Trophoblast cell (in vitro differentiated cells and primary cell): ENCODE results near the gene SMARCA1.

Experiments used
- DNase-seq, 2 donors: peaks; one replicate each; pipeline ENCODE4 v3.0.0-alpha.2; 2016
- H2AFZ ChIP-seq: 2 replicates; pipeline ENCODE4 v1.6.1; 2013; ENCODE audit warnings: low read length, moderate library complexity, mild to moderate bottlenecking; ENCODE audit not compliant: insufficient read depth, poor library complexity
- H2AK5ac ChIP-seq: 2 replicates; pipeline ENCODE4 v1.6.1; 2013; ENCODE audit warnings: mild to moderate bottlenecking, low read length
- H2BK120ac ChIP-seq: 2 replicates; pipeline ENCODE4 v1.6.1; 2013; ENCODE audit warnings: low read length, mild to moderate bottlenecking, moderate library complexity; ENCODE audit not compliant: insufficient read depth, poor library complexity
- H2BK12ac ChIP-seq: 2 replicates; pipeline ENCODE4 v1.6.1; 2013; ENCODE audit warnings: mild to moderate bottlenecking, low read length, moderate library complexity
- H2BK5ac ChIP-seq: 2 replicates; pipeline ENCODE4 v1.6.1; 2013; ENCODE audit warnings: low read length, low read depth, moderate library complexity, mild to moderate bottlenecking; ENCODE audit not compliant: poor library complexity
- H3K14ac ChIP-seq: 2 replicates; pipeline ENCODE4 v1.6.1; 2013; ENCODE audit warnings: mild to moderate bottlenecking, low read length
- H3K18ac ChIP-seq: 2 replicates; pipeline ENCODE4 v1.6.1; 2013; ENCODE audit warnings: mild to moderate bottlenecking, low read length
- H3K23ac ChIP-seq: 2 replicates; pipeline ENCODE4 v1.6.1; 2013; ENCODE audit warnings: low read length
- H3K27ac ChIP-seq: 2 replicates; pipeline ENCODE4 v1.5.1; 2013; ENCODE audit warnings: low read depth, mild to moderate bottlenecking, inconsistent platforms, low read length, moderate library complexity
- H3K27me3 ChIP-seq: 2 replicates; pipeline ENCODE4 v1.6.1; 2013; ENCODE audit warnings: inconsistent platforms, mild to moderate bottlenecking, low read length, moderate library complexity; ENCODE audit not compliant: insufficient read depth
- H3K36me3 ChIP-seq, 2 experiments: 1 replicate in 1 of 2; 2 replicates in 1 of 2; pipeline ENCODE4 v1.6.1; 2013; ENCODE audit warnings: low read length in 2 of 2, mild to moderate bottlenecking in 2 of 2, moderate library complexity in 1 of 2; ENCODE audit not compliant: insufficient read depth in 2 of 2, control insufficient read depth in 1 of 2
- H3K4ac ChIP-seq: 2 replicates; pipeline ENCODE4 v1.6.1; 2013; ENCODE audit warnings: low read depth, mild to moderate bottlenecking, low read length, moderate library complexity
- H3K4me1 ChIP-seq, 2 experiments: 1 replicate in 1 of 2; 2 replicates in 1 of 2; pipeline ENCODE4 v1.6.1; 2013; ENCODE audit warnings: low read length in 2 of 2, mild to moderate bottlenecking in 2 of 2, moderate library complexity in 1 of 2; ENCODE audit not compliant: insufficient read depth in 2 of 2, control insufficient read depth in 1 of 2
- H3K4me2 ChIP-seq: 2 replicates; pipeline ENCODE4 v1.6.1; 2013; ENCODE audit warnings: inconsistent platforms, mild to moderate bottlenecking, low read length, moderate library complexity
- H3K4me3 ChIP-seq: 2 replicates; pipeline ENCODE4 v1.5.1; 2013; ENCODE audit warnings: mild to moderate bottlenecking, low read depth, low read length, inconsistent platforms
- H3K79me1 ChIP-seq: one replicate; pipeline ENCODE4 v1.6.1; 2013; ENCODE audit warnings: low read length
- H3K79me2 ChIP-seq: 2 replicates; pipeline ENCODE4 v1.6.1; 2013; ENCODE audit warnings: low read length, mild to moderate bottlenecking; ENCODE audit not compliant: control insufficient read depth, insufficient read depth, poor library complexity
- H3K9ac ChIP-seq: 2 replicates; pipeline ENCODE4 v1.6.1; 2013; ENCODE audit warnings: mild to moderate bottlenecking, low read length
- H3K9me3 ChIP-seq: 2 replicates; pipeline ENCODE4 v1.6.1; 2013; ENCODE audit warnings: low read depth, mild to moderate bottlenecking, control low read depth, inconsistent platforms, low read length; ENCODE audit not compliant: insufficient read depth
- H4K12ac ChIP-seq: 2 replicates; pipeline ENCODE4 v1.6.1; 2013; ENCODE audit warnings: low read depth, mild to moderate bottlenecking, low read length, moderate library complexity
- H4K8ac ChIP-seq: 2 replicates; pipeline ENCODE4 v1.6.1; 2013; ENCODE audit warnings: low read depth, mild to moderate bottlenecking, low read length, moderate library complexity
- H4K91ac ChIP-seq: one replicate; pipeline ENCODE4 v1.6.1; 2013; ENCODE audit warnings: low read depth, mild to moderate bottlenecking, low read length, moderate library complexity
- WGBS: extraction: QIAGEN DNeasy Blood & Tissue Kit; methylation state at CpG from one replicate; pipeline ENCODE4 v1.1.7; 2013; ENCODE audit warnings: missing lambda C conversion rate; ENCODE audit not compliant: insufficient read length, insufficient coverage; ENCODE audit errors: extremely low coverage; 5-methylcytosine and 5-hydroxymethylcytosine counted together

SMARCA1 gene

GRCh38 chrX:129427267-129427666 is 96.0 kb downstream of the SMARCA1 start:
- H2BK120ac ChIP-seq, result no peak overlapping the region
- no peak overlapping the region for H2AK5ac ChIP-seq
- no CpG with 5 or more reads among the region's 1 CpG for WGBS

GRCh38 chrX:129423191-129423590 is 100.1 kb downstream of the SMARCA1 start:
- Histone ChIP-seq H4K91ac (no peak overlapping the region), H2AK5ac (no peak overlapping the region), H3K4me3 (no peak overlapping the region), H3K23ac (no peak overlapping the region), H3K27ac (no peak overlapping the region), H2BK5ac (no peak overlapping the region), H3K27me3 (no peaks in the 10 kb centered on the region), H2BK120ac (no peak overlapping the region), H3K14ac (no peak overlapping the region), H3K4me2 (no peak overlapping the region), H3K18ac (no peak overlapping the region), H4K8ac (no peak overlapping the region), H3K4me1 (no peaks in the 10 kb centered on the region), H3K79me1 (no peaks in the 10 kb centered on the region), H3K79me2 (no peaks in the 10 kb centered on the region), H2BK12ac (no peak overlapping the region), H3K4ac (no peak overlapping the region), H3K9ac (no peak overlapping the region), H2AFZ (no peak overlapping the region), H3K36me3 (peaks cover 13% of the 10 kb centered on the region in 2 experiments), H4K12ac (no peak overlapping the region), H3K9me3 (peaks cover 9% of the 10 kb centered on the region)
- no peak for DNase-seq
- WGBS, result no CpG with 5 or more reads among the region's 4 CpGs

More at GRCh38 chrX:129427267-129427666, 96.0 kb downstream of the SMARCA1 start:
- H3K79me2 ChIP-seq, result no peaks in the 10 kb centered on the region
- peaks cover 9% of the 10 kb centered on the region for H3K9me3 ChIP-seq
- H3K27ac ChIP-seq, result no peak overlapping the region
- no peak overlapping the region for H2BK5ac ChIP-seq
- no peak overlapping the region for H3K9ac ChIP-seq
- H2BK12ac ChIP-seq, result no peak overlapping the region
- no peaks in the 10 kb centered on the region for H3K79me1 ChIP-seq
- H3K4ac ChIP-seq, result no peak overlapping the region
- H4K12ac ChIP-seq, result no peak overlapping the region
- H3K4me2 ChIP-seq, result no peak overlapping the region
- DNase-seq, result no peak
- no peak overlapping the region for H4K91ac ChIP-seq
- no peak overlapping the region for H3K14ac ChIP-seq
- H2AFZ ChIP-seq, result no peak overlapping the region
- no peak overlapping the region for H3K23ac ChIP-seq
- H3K4me1 ChIP-seq, result no peaks in the 10 kb centered on the region
- no peak overlapping the region for H3K18ac ChIP-seq
- no peak overlapping the region for H4K8ac ChIP-seq
- peaks cover 13% of the 10 kb centered on the region in 2 experiments for H3K36me3 ChIP-seq
- no peak overlapping the region for H3K4me3 ChIP-seq
- H3K27me3 ChIP-seq, result no peaks in the 10 kb centered on the region

- H3K79me2 ChIP-seq, result no peaks in the 10 kb centered on the region
- DNase-seq, result peak in 1 of 2 donors; percentile 31
- H4K8ac ChIP-seq, result no peak overlapping the region
Measured at GRCh38 chrX:129404670-129405008, 118.7 kb downstream of the SMARCA1 start.

GRCh38 chrX:129403974-129404669 is 119.2 kb downstream of the SMARCA1 start:
- no peak overlapping the region for H3K4me2 ChIP-seq
- H4K8ac ChIP-seq, result no peak overlapping the region
- H3K23ac ChIP-seq, result no peak overlapping the region
- H3K14ac ChIP-seq, result no peak overlapping the region
- H2BK120ac ChIP-seq, result no peak overlapping the region
- no peak overlapping the region for H3K9ac ChIP-seq
- H3K18ac ChIP-seq, result no peak overlapping the region
- H3K4me3 ChIP-seq, result no peak overlapping the region
- no peaks in the 10 kb centered on the region for H3K9me3 ChIP-seq
- peak in 1 of 2 donors; percentile 60 for DNase-seq
- no peak overlapping the region for H2BK12ac ChIP-seq
- no peaks in the 10 kb centered on the region for H3K36me3 ChIP-seq
- no CpG with 5 or more reads among the region's 2 CpGs for WGBS
- H3K79me2 ChIP-seq, result no peaks in the 10 kb centered on the region
- no peaks in the 10 kb centered on the region for H3K79me1 ChIP-seq
- no peak overlapping the region for H2BK5ac ChIP-seq
- no peaks in the 10 kb centered on the region for H3K4me1 ChIP-seq
- H2AFZ ChIP-seq, result no peak overlapping the region
- H3K4ac ChIP-seq, result no peak overlapping the region
- H4K12ac ChIP-seq, result no peak overlapping the region
- H4K91ac ChIP-seq, result no peak overlapping the region
- no peak overlapping the region for H2AK5ac ChIP-seq
- no peaks in the 10 kb centered on the region for H3K27me3 ChIP-seq
- no peak overlapping the region for H3K27ac ChIP-seq

More at GRCh38 chrX:129404670-129405008, 118.7 kb downstream of the SMARCA1 start:
- Histone ChIP-seq H3K9me3 (no peaks in the 10 kb centered on the region), H3K27me3 (no peaks in the 10 kb centered on the region), H3K4me1 (no peaks in the 10 kb centered on the region), H3K23ac (no peak overlapping the region), H4K12ac (no peak overlapping the region), H3K79me1 (no peaks in the 10 kb centered on the region), H3K36me3 (no peaks in the 10 kb centered on the region), H2BK120ac (no peak overlapping the region), H3K27ac (no peak overlapping the region), H2AFZ (no peak overlapping the region), H3K9ac (no peak overlapping the region), H3K4ac (no peak overlapping the region), H3K14ac (no peak overlapping the region), H3K4me2 (no peak overlapping the region), H4K91ac (no peak overlapping the region), H2AK5ac (no peak overlapping the region), H2BK12ac (no peak overlapping the region), H2BK5ac (no peak overlapping the region), H3K18ac (no peak overlapping the region), H3K4me3 (no peak overlapping the region)
- no CpG with 5 or more reads among the region's 2 CpGs for WGBS
